ENCODE data around the gene APOL4. TPM values are rescaled to one million over a fixed set of nuclear protein-coding genes. Genes with fewer than 3 reads are reported as not detected.
"Not testable (repeated sequence)": the region's sequence is repeated elsewhere in the genome, so short reads cannot be mapped to it uniquely, and the experiment has no call there.

APOL4 gene
- total and polyA plus RNA-seq, 2 of the 4 experiments (the other 2 are of a cell fraction), result 0.07 TPM; not detected in 1

DNA sequence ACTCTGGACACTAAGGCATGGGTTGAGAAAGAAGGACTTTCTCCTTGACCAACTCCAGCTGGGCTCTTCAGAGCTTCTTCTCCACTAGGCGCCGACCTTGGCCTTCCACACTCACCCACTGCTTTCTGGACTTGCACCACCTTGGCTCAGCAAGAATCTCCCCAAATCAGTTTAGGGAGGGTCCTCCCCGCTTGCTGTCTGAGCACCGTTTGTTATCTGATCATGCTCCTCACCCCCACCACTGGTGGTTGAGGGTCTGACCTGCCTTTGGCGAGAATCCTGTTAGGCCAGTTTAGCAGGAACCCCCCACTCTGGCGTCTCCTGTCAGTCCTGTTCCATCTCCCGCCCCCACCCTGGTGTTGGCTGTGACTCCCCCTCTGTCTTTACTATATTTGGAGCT, 27.3 kb upstream of the APOL4 start:
- Histone ChIP-seq H4K91ac (ENCODE audit: insufficient read depth, low read depth, low read length) (no peak overlapping the region), H4K8ac (ENCODE audit: low read depth in 2 of 2, low read length in 2 of 2) (no peak overlapping the region), H3K27me3 (ENCODE audit: control insufficient read depth, insufficient read depth, low read length) (no peaks in the 10 kb centered on the region), H2BK5ac (ENCODE audit: low read depth, low read length, poor library complexity, severe bottlenecking) (no peak overlapping the region), H2BK120ac (ENCODE audit: low read depth, low read length) (no peak overlapping the region), H3K4me2 (ENCODE audit: low read depth, low read length) (no peak overlapping the region), H3K9me1 (ENCODE audit: insufficient read depth, low read length) (peaks cover 8% of the 10 kb centered on the region), H3K9me3 (ENCODE audit: control insufficient read depth, insufficient read depth, low read length) (no peaks in the 10 kb centered on the region), H2BK15ac (ENCODE audit: low read depth, low read length) (no peak overlapping the region), H2BK20ac (ENCODE audit: low read depth, low read length) (no peak overlapping the region), H2AK9ac (replicated peaks; ENCODE audit: low read depth, low read length, poor library complexity) (no peak overlapping the region), H3K9ac (ENCODE audit: low read depth, low read length) (no peak overlapping the region), H4K20me1 (ENCODE audit: insufficient read depth, low read length) (peaks cover 4% of the 10 kb centered on the region; the same call in 1 of the 2 replicates), H4K5ac (ENCODE audit: low read depth, low read length) (no peak overlapping the region), H3K36me3 (ENCODE audit: control insufficient read depth, insufficient read depth, low read length) (peaks cover 37% of the 10 kb centered on the region), H3K4ac (ENCODE audit: low read depth, low read length) (no peak overlapping the region), H3K14ac (replicated peaks; ENCODE audit: low read depth, low read length) (no peak overlapping the region), H3K79me1 (ENCODE audit: low read depth in 1 of 2, low read length in 2 of 2) (peaks cover 0 to 7% of the 10 kb centered on the region in 2 experiments; a peak in 1 of 4 replicates), H3K56ac (ENCODE audit: extremely low read depth, insufficient read depth, low read length) (no peak overlapping the region), H3K4me1 (ENCODE audit: control insufficient read depth, insufficient read depth, low read length) (no peaks in the 10 kb centered on the region; the same call in none of the 2 replicates), H3K27ac (ENCODE audit: insufficient read depth, low read length) (no peak overlapping the region), H3K18ac (ENCODE audit: low read depth, low read length) (no peak overlapping the region), H2AK5ac (ENCODE audit: low read depth, low read length) (no peak overlapping the region), H3K4me3 (ENCODE audit: insufficient read depth, low read depth, low read length) (no peak overlapping the region), H2AFZ (replicated peaks; ENCODE audit: low read length, poor library complexity) (no peak overlapping the region), H3K23ac (ENCODE audit: low read depth, low read length) (no peak overlapping the region)
- CTCF ChIA-PET, result no interaction called here
- ATAC-seq (ENCODE audit: low read depth), result no peak
- intact Hi-C loops (cut with micrococcal nuclease) (no loop called here), dilution Hi-C loops (cut with HindIII; ENCODE audit: low sequenced_read_pairs, unreplicated experiment) (no loop called here), in situ Hi-C loops (cut with MboI; ENCODE audit: low sequenced_read_pairs) (no loop called here)
- no CpG with 5 or more reads among the region's 7 CpGs for WGBS, 2 experiments (ENCODE audit: extremely low coverage in 2 of 2, insufficient read length in 1 of 2)
- TF ChIP-seq RFX5 (IDR thresholded peaks at IDR 0.05; ENCODE audit: low read depth, low read length), result no peak
- no peak for TF ChIP-seq POLR2A (IDR thresholded peaks at IDR 0.05; ENCODE audit: low read depth, low read length)
- no peak for TF ChIP-seq MAZ (IDR thresholded peaks at IDR 0.05; ENCODE audit: borderline replicate concordance, low read depth, low read length)
- TF ChIP-seq MAFK (IDR thresholded peaks at IDR 0.05; ENCODE audit: low read depth, low read length), result no peak
- no peak for TF ChIP-seq MXI1 (IDR thresholded peaks at IDR 0.05; ENCODE audit: borderline replicate concordance, low read depth, low read length)
- TF ChIP-seq RCOR1 (IDR thresholded peaks at IDR 0.05; ENCODE audit: insufficient replicate concordance, low read length), result no peak
- no peak for TF ChIP-seq RAD21 (IDR thresholded peaks at IDR 0.05; ENCODE audit: low read length)
- TF ChIP-seq, protein P1, sequence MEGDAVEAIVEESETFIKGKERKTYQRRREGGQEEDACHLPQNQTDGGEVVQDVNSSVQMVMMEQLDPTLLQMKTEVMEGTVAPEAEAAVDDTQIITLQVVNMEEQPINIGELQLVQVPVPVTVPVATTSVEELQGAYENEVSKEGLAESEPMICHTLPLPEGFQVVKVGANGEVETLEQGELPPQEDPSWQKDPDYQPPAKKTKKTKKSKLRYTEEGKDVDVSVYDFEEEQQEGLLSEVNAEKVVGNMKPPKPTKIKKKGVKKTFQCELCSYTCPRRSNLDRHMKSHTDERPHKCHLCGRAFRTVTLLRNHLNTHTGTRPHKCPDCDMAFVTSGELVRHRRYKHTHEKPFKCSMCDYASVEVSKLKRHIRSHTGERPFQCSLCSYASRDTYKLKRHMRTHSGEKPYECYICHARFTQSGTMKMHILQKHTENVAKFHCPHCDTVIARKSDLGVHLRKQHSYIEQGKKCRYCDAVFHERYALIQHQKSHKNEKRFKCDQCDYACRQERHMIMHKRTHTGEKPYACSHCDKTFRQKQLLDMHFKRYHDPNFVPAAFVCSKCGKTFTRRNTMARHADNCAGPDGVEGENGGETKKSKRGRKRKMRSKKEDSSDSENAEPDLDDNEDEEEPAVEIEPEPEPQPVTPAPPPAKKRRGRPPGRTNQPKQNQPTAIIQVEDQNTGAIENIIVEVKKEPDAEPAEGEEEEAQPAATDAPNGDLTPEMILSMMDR (conservative IDR thresholded peaks at IDR 0.05; ENCODE audit: low read depth, low read length), result no peak
- no peak for TF ChIP-seq SMC3 (IDR thresholded peaks at IDR 0.05; ENCODE audit: low read depth, low read length)
- no peak for DNase-seq
- no TSS peak for BruUV-seq (replicated peaks)
- POLR2A ChIA-PET (ENCODE audit: unreplicated experiment), result no interaction called here

DNA sequence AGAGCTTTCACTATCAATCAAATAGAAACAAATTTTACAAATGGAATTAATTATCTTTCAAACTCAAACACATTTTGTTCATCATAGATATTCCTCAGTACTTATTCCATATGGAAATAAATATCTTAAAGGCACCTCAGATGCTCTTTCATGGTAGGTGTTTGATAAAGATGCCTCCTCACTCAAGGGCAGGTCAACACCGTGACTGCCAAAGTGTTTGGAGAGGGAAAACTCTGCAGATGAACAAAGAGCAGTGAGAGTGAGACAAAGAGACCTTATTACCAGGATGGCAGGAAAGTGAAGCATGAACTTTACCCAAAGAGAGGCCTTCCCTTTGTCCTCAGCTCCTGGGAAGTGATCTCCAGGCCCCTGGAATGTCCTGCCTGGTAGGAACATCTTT, 26.8 kb upstream of the APOL4 start:
- H4K20me1 ChIP-seq (ENCODE audit: insufficient read depth, low read length); H4K91ac ChIP-seq (ENCODE audit: insufficient read depth, low read depth, low read length); H2AK5ac ChIP-seq (ENCODE audit: low read depth, low read length); H2BK120ac ChIP-seq (ENCODE audit: low read depth, low read length); H2BK15ac ChIP-seq (ENCODE audit: low read depth, low read length); H3K18ac ChIP-seq (ENCODE audit: low read depth, low read length); H4K5ac ChIP-seq (ENCODE audit: low read depth, low read length); H2BK5ac ChIP-seq (ENCODE audit: low read depth, low read length, poor library complexity, severe bottlenecking); H3K56ac ChIP-seq (ENCODE audit: extremely low read depth, insufficient read depth, low read length); CTCF ChIA-PET; H3K27me3 ChIP-seq (ENCODE audit: control insufficient read depth, insufficient read depth, low read length); H3K9ac ChIP-seq (ENCODE audit: low read depth, low read length); H3K9me1 ChIP-seq (ENCODE audit: insufficient read depth, low read length); H3K4me3 ChIP-seq (ENCODE audit: insufficient read depth, low read depth, low read length); H3K14ac ChIP-seq (replicated peaks; ENCODE audit: low read depth, low read length); H3K27ac ChIP-seq (ENCODE audit: insufficient read depth, low read length); ATAC-seq (ENCODE audit: low read depth); dilution Hi-C loops (cut with HindIII; ENCODE audit: low sequenced_read_pairs, unreplicated experiment); H3K79me1 ChIP-seq (ENCODE audit: low read depth in 1 of 2, low read length in 2 of 2); H2BK20ac ChIP-seq (ENCODE audit: low read depth, low read length); intact Hi-C loops (cut with micrococcal nuclease); H2AK9ac ChIP-seq (replicated peaks; ENCODE audit: low read depth, low read length, poor library complexity); POLR2A ChIA-PET (ENCODE audit: unreplicated experiment); BruUV-seq (replicated peaks); in situ Hi-C loops (cut with MboI; ENCODE audit: low sequenced_read_pairs); H4K8ac ChIP-seq (ENCODE audit: low read depth in 2 of 2, low read length in 2 of 2); H3K23ac ChIP-seq (ENCODE audit: low read depth, low read length); H3K9me3 ChIP-seq (ENCODE audit: control insufficient read depth, insufficient read depth, low read length); DNase-seq; H3K4me2 ChIP-seq (ENCODE audit: low read depth, low read length); H2AFZ ChIP-seq (replicated peaks; ENCODE audit: low read length, poor library complexity); H3K4me1 ChIP-seq (ENCODE audit: control insufficient read depth, insufficient read depth, low read length); H3K4ac ChIP-seq (ENCODE audit: low read depth, low read length): not testable (repeated sequence)
- WGBS, 2 experiments (ENCODE audit: extremely low coverage in 2 of 2, insufficient read length in 1 of 2), result no CpG with 5 or more reads among the region's 1 CpG
- peaks cover 37% of the 10 kb centered on the region for H3K36me3 ChIP-seq (ENCODE audit: control insufficient read depth, insufficient read depth, low read length)
